Panc1 (cell line): Measurements from ENCODE around the gene FILIP1. TPM values are rescaled to one million over a fixed set of nuclear protein-coding genes. Genes with fewer than 3 reads are reported as not detected.

ENCODE experiments used
- ATAC-seq: fragments of 200-7000 bp; cut with Tn5 transposase; 2 replicates; pipeline ENCODE4 v1.9.1; 2020; ENCODE audit warnings: mild to moderate bottlenecking, moderate library complexity
- BruUV-seq: library from RNA; stranded (reverse); fragments of 400-500 nt; replicated peaks from 2 replicates; lab custom pipeline; 2021; lab: Mats Ljungman, UMichigan
- CTCF ChIA-PET: fragments of 300-600 bp; sonication (Branson Sonifier 250); formaldehyde crosslinking; loops from one replicate; lab custom pipeline; 2022; ENCODE audit warnings: antibody characterized with exemption; lab: Charles Lee
- POLR2A ChIA-PET: fragments of 300-600 bp; sonication (Branson Sonifier 250); formaldehyde crosslinking; loops from one replicate; lab custom pipeline; 2022; ENCODE audit warnings: antibody characterized with exemption; lab: Charles Lee
- DNase-seq: peaks from one replicate; pipeline ENCODE4 v3.0.0-alpha.2; 2010; ENCODE audit warnings: low read depth, low spot score
- H3K27ac ChIP-seq: 2 replicates; pipeline ENCODE4 v1.5.1; 2011; ENCODE audit warnings: mild to moderate bottlenecking, low read length, inconsistent platforms
- H3K27me3 ChIP-seq: fragments of 200-500 bp; sonication (Bioruptor generic); 2 replicates; pipeline ENCODE4 v1.6.0; 2014; ENCODE audit warnings: low read length, inconsistent platforms; ENCODE audit not compliant: control insufficient read depth, insufficient read depth
- H3K36me3 ChIP-seq: fragments of 200-500 bp; sonication (Bioruptor generic); 2 replicates; pipeline ENCODE4 v1.5.1; 2014; ENCODE audit warnings: inconsistent platforms, mild to moderate bottlenecking, low read length, moderate library complexity; ENCODE audit not compliant: control insufficient read depth, insufficient read depth
- H3K4me1 ChIP-seq: 2 replicates; pipeline ENCODE4 v1.5.1; 2011; ENCODE audit warnings: inconsistent platforms, mild to moderate bottlenecking, low read length, moderate library complexity; ENCODE audit not compliant: control insufficient read depth, insufficient read depth
- H3K4me3 ChIP-seq, 2 experiments: 2 replicates each; pipeline ENCODE4 v1.5.1; 2011 to 2012; ENCODE audit warnings: low read depth in 2 of 2, low read length in 2 of 2, mild to moderate bottlenecking in 2 of 2, inconsistent platforms in 1 of 2, moderate library complexity in 1 of 2
- H3K9me3 ChIP-seq: fragments of 200-500 bp; sonication (Bioruptor generic); 2 replicates; pipeline ENCODE4 v1.5.1; 2014; ENCODE audit warnings: low read depth, mild to moderate bottlenecking, inconsistent platforms, low read length, moderate library complexity; ENCODE audit not compliant: control insufficient read depth, insufficient read depth
- POLR2AphosphoS5 ChIP-seq: IDR thresholded peaks from 2 replicates; pipeline ENCODE4 v1.6.1; 2012; ENCODE audit warnings: mild to moderate bottlenecking, low read depth, low read length, moderate library complexity
- SIN3A ChIP-seq: IDR thresholded peaks from 2 replicates; pipeline ENCODE4 v1.6.1; 2012; ENCODE audit warnings: low read depth, mild to moderate bottlenecking, low read length, moderate library complexity, borderline replicate concordance; ENCODE audit not compliant: insufficient read depth
- TCF7L2 ChIP-seq: IDR thresholded peaks from 2 replicates; pipeline ENCODE4 v1.6.1; 2011; ENCODE audit warnings: mild to moderate bottlenecking, low read depth, low read length, inconsistent platforms
- in situ Hi-C: cut with HindIII; loops from 2 replicates; pipeline ENCODE4 v1.10.0; 2016; ENCODE audit warnings: low sequenced_read_pairs, low pct_unique_long_range_greater_than_20kb
- intact Hi-C: fragments of 100-400 bp; cut with micrococcal nuclease; formaldehyde crosslinking; loops from one replicate; pipeline ENCODE4 v1.10.0; 2022; ENCODE audit not compliant: unreplicated experiment
- total RNA-seq: library from RNA; stranded (reverse); gene quantifications from one replicate; pipeline ENCODE4 v1.2.1, GENCODE V29; 2021; ENCODE audit not compliant: unreplicated experiment
- TF ChIP-seq, protein P1 (sequence below): fragments of 450-650 bp; IDR thresholded peaks from 2 replicates; pipeline ENCODE4 v1.5.1; 2017; ENCODE audit warnings: mild to moderate bottlenecking
- TF ChIP-seq, protein P2 (sequence below), 2 experiments: IDR thresholded peaks; 2 replicates each; pipeline ENCODE4 v1.6.1; 2011 to 2012; ENCODE audit warnings: low read depth in 2 of 2, control low read depth in 1 of 2, low read length in 1 of 2, mild to moderate bottlenecking in 1 of 2, moderate library complexity in 1 of 2; ENCODE audit not compliant: insufficient read depth in 1 of 2

The FILIP1 gene
- total RNA-seq, 1 experiment from 2014 or later: 0.26 TPM

DNA sequence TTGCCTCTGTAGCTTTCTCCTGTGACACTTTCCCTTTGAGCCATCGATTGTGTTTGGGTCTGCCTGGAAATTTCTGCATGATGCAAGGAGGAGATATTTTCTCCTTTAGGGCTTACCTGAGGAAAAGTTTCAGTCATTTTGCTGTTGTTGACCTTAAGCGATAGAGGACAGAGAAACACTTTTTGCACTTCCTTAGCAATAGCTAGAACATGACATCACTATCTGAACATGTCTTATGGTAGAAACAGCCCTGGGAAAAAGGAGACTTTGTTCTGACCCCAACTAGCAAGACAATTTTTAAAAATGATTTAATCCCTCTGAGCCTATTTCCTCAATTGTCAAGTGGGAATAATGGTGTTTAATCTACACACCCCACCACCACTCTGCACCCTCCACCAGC lies 9.7 kb upstream of the FILIP1 start:
- ChIA-PET CTCF (interaction anchor here (0.6 kb wide), 1 partner anchor 190 kb away, joined by 13 read pairs; no protein-coding TSS in a partner anchor), POLR2A (no interaction called here)
- intact Hi-C loops: no loop called here

DNA sequence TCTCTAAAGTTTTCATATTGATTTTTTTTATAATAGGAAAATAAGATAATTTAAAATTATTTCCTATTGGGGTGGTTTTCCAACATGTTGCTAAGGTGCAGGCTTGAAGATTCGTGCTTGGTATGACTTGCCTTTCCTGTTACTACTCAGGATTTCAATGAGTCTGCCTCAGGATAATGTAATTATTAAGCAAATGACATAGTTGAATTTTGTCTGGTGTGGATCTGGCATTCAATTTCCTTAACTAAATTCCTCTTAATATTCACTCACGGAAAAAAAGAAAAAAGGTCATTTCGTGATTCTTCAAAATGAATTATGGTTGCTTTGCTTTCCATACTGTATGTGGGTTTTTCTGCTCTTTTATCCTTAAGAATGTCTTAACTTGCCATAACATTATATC lies 9.3 kb upstream of the FILIP1 start:
- ChIA-PET CTCF (interaction anchor here (0.6 kb wide), 1 partner anchor 191 kb away, joined by 13 read pairs; no protein-coding TSS in a partner anchor), POLR2A (no interaction called here)
- Histone ChIP-seq H3K4me1 (no peaks in the 10 kb centered on the region), H3K36me3 (no peaks in the 10 kb centered on the region), H3K9me3 (no peaks in the 10 kb centered on the region), H3K4me3 (no peak overlapping the region), H3K27me3 (no peaks in the 10 kb centered on the region), H3K27ac (no peak overlapping the region)
- intact Hi-C loops (no loop called here), in situ Hi-C loops (no loop called here)
- no peak for TF ChIP-seq SIN3A
- no peak for TF ChIP-seq POLR2AphosphoS5
- TF ChIP-seq, protein P1, sequence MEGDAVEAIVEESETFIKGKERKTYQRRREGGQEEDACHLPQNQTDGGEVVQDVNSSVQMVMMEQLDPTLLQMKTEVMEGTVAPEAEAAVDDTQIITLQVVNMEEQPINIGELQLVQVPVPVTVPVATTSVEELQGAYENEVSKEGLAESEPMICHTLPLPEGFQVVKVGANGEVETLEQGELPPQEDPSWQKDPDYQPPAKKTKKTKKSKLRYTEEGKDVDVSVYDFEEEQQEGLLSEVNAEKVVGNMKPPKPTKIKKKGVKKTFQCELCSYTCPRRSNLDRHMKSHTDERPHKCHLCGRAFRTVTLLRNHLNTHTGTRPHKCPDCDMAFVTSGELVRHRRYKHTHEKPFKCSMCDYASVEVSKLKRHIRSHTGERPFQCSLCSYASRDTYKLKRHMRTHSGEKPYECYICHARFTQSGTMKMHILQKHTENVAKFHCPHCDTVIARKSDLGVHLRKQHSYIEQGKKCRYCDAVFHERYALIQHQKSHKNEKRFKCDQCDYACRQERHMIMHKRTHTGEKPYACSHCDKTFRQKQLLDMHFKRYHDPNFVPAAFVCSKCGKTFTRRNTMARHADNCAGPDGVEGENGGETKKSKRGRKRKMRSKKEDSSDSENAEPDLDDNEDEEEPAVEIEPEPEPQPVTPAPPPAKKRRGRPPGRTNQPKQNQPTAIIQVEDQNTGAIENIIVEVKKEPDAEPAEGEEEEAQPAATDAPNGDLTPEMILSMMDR: no peak
- no peak for TF ChIP-seq TCF7L2
- TF ChIP-seq, protein P2, sequence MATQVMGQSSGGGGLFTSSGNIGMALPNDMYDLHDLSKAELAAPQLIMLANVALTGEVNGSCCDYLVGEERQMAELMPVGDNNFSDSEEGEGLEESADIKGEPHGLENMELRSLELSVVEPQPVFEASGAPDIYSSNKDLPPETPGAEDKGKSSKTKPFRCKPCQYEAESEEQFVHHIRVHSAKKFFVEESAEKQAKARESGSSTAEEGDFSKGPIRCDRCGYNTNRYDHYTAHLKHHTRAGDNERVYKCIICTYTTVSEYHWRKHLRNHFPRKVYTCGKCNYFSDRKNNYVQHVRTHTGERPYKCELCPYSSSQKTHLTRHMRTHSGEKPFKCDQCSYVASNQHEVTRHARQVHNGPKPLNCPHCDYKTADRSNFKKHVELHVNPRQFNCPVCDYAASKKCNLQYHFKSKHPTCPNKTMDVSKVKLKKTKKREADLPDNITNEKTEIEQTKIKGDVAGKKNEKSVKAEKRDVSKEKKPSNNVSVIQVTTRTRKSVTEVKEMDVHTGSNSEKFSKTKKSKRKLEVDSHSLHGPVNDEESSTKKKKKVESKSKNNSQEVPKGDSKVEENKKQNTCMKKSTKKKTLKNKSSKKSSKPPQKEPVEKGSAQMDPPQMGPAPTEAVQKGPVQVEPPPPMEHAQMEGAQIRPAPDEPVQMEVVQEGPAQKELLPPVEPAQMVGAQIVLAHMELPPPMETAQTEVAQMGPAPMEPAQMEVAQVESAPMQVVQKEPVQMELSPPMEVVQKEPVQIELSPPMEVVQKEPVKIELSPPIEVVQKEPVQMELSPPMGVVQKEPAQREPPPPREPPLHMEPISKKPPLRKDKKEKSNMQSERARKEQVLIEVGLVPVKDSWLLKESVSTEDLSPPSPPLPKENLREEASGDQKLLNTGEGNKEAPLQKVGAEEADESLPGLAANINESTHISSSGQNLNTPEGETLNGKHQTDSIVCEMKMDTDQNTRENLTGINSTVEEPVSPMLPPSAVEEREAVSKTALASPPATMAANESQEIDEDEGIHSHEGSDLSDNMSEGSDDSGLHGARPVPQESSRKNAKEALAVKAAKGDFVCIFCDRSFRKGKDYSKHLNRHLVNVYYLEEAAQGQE (IDR thresholded peaks at IDR 0.05; ENCODE audit: insufficient read depth in 1 of 2, low read depth in 2 of 2, low read length in 1 of 2): no peak
- BruUV-seq: no TSS peak
- ATAC-seq (no peak), DNase-seq (no peak)

More for the DNA sequence above, 9.7 kb upstream of the FILIP1 start:
- Histone ChIP-seq H3K27ac (no peak overlapping the region), H3K9me3 (no peaks in the 10 kb centered on the region), H3K4me1 (no peaks in the 10 kb centered on the region), H3K36me3 (no peaks in the 10 kb centered on the region), H3K27me3 (no peaks in the 10 kb centered on the region), H3K4me3 (no peak overlapping the region)
- no peak for TF ChIP-seq TCF7L2
- no peak for TF ChIP-seq SIN3A
- no peak for TF ChIP-seq POLR2AphosphoS5
- in situ Hi-C loops: no loop called here
- ATAC-seq (no peak), DNase-seq (no peak)
- BruUV-seq: no TSS peak

DNA sequence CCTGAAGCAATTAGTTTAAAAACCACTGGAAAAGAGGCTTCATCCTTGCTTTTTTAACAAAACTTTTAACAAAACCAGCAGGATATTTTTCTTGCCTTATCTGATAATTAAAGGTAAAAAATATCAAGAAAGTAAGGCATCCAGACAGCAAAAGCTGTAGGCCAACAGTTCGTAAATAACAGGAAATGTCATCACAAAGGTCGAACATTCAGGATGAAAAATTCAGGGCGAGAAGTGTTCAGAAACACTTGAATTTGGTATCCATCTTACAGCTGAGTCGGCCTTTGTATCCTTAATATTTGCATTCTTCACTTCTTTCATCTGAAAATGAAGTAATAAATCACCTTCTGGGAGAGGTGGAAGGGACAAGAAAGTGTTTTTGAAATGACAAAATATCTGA lies 8.2 kb upstream of the FILIP1 start:
- H3K4me3 ChIP-seq: no peak overlapping the region
- ChIA-PET POLR2A (no interaction called here), CTCF (interaction anchor here (0.6 kb wide), 1 partner anchor 70 kb away, joined by 15 read pairs; no protein-coding TSS in a partner anchor)
- H3K27ac ChIP-seq: no peak overlapping the region
- H3K36me3 ChIP-seq: no peaks in the 10 kb centered on the region
- intact Hi-C loops: no loop called here
- in situ Hi-C loops: no loop called here
- BruUV-seq: no TSS peak
- ATAC-seq (no peak), DNase-seq (no peak)
- no peaks in the 10 kb centered on the region for H3K9me3 ChIP-seq
- no peaks in the 10 kb centered on the region for H3K27me3 ChIP-seq
- TF ChIP-seq TCF7L2 (no peak), SIN3A (no peak), POLR2AphosphoS5 (no peak)
- TF ChIP-seq, protein P2 (IDR thresholded peaks at IDR 0.05; ENCODE audit: insufficient read depth in 1 of 2, low read depth in 2 of 2, low read length in 1 of 2): no peak
- TF ChIP-seq, protein P1: no peak
- H3K4me1 ChIP-seq: no peaks in the 10 kb centered on the region
